Measurements from ENCODE around the gene ADCY1. TPM values are rescaled to one million over a fixed set of nuclear protein-coding genes. Genes with fewer than 3 reads are reported as not detected.

Gene ADCY1
- total RNA-seq, 8 experiments from 2014 or later: 0.56 to 22.4 (median 12.1) TPM

DNA sequence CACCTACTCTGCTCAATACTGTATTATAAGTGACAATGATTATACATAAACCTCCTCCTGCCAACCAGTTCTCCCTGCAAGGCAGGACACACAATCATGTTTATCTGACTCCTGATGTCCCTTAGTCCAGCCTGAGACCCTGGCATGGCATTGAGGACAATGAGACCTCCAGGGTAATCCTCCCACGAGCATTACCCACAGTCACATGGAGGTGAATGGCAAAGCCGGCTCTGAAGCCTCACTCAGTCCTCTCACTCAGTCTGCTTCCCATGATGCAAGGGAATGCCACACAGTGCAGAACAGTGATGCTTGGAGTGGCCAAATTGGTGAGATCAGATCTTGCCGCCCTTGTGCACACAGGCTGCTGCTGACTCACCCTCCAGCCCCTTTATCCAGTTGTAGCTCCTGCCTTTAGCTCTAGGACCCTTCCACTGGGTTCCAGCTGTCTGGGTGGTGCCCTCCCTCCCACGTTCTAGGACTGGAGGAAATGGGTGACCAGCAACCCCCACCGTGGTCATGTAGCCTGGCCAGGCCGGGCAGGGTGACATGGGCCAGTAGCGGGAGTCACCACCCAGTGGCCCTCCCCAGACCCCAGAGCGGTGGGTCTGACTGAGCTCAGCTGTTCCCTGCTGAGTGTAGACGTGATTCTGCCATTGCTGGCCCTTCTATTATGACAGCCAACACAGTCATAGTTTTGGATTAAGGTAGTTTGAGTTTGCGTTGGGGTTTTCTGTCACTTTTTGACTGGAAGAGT is 5.5 kb upstream of the ADCY1 start:
- in situ Hi-C loops (cut with MboI; ENCODE audit: low pct_unique_long_range_greater_than_20kb in 2 of 9, low sequenced_read_pairs in 9 of 9, unreplicated experiment in 9 of 9): no loop called here
- 30 to 73% (median 33%) methylated on average over 1 to 6 of the region's 10 CpGs; no CpG with 5 or more reads in 5 of the 10 experiments for WGBS, 10 experiments
- Histone ChIP-seq H3K4me3 (no peak overlapping the region), H3K4me1 (replicated peaks in 1 of 2) (peaks cover 8 to 10% of the 10 kb centered on the region in 2 donors), H3K27ac (no peak overlapping the region)
- ATAC-seq (replicated peaks in 6 of 8): peak in 2 of 8 experiments; percentile 66 to 94

DNA sequence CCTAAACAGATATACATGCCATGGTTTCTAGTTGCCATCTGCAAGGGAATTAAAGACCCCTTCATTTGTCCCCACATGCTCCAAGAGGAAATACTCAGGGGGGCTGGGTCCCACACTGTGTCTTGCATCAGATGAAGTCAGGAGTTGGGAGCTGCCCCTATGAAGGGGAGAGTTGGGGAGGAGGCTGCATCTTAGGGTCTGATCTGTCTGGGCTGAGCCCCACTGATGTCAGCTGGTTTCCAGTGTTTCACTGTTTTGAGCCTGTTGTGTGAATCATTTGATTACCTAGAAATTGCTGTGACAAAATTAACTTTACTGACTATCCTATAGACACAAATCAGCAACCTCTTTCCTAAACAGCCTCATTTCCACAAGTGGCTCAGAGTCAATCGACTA is 4.9 kb upstream of the ADCY1 start:
- peaks cover 4 to 6% of the 10 kb centered on the region in 2 donors for H3K4me1 ChIP-seq (replicated peaks in 1 of 2)
- 0 to 83% (median 50%) methylated on average over 1 of the region's 1 CpG; no CpG with 5 or more reads in 6 of the 10 experiments for WGBS, 10 experiments
- no peak for ATAC-seq (replicated peaks in 6 of 8)
- H3K4me3 ChIP-seq: no peak overlapping the region
- in situ Hi-C loops (cut with MboI; ENCODE audit: low pct_unique_long_range_greater_than_20kb in 2 of 9, low sequenced_read_pairs in 9 of 9, unreplicated experiment in 9 of 9): no loop called here
- H3K27ac ChIP-seq: no peak overlapping the region

DNA sequence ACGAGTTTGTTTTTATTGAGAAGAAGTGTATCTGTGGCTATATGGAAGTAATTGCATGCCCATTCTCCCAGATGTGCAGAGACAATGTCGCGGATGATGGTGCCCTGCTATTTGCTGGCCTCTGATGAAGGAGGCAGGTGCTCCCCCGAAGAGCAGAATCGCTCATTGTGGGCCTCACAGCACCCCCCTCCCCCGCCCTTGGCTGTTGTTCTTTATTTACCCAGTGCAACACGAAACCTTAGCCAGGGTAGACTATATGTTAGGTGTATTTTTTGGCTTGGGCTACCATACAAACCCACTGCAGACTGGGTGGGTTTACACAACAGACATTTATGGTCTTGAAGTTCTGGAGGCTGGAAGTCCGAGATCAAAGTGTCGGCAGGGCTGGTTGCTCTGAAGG is 3.4 kb upstream of the ADCY1 start:
- Histone ChIP-seq H3K4me1 (replicated peaks in 1 of 2) (peaks cover 3 to 8% of the 10 kb centered on the region in 2 donors), H3K27ac (no peak overlapping the region), H3K4me3 (no peak overlapping the region)
- no peak for ATAC-seq (replicated peaks in 6 of 8)
- in situ Hi-C loops (cut with MboI; ENCODE audit: low pct_unique_long_range_greater_than_20kb in 2 of 9, low sequenced_read_pairs in 9 of 9, unreplicated experiment in 9 of 9): no loop called here
- WGBS, 10 experiments: 14 to 60% (median 31%) methylated on average over 1 to 4 of the region's 9 CpGs; no CpG with 5 or more reads in 6 of the 10 experiments

DNA sequence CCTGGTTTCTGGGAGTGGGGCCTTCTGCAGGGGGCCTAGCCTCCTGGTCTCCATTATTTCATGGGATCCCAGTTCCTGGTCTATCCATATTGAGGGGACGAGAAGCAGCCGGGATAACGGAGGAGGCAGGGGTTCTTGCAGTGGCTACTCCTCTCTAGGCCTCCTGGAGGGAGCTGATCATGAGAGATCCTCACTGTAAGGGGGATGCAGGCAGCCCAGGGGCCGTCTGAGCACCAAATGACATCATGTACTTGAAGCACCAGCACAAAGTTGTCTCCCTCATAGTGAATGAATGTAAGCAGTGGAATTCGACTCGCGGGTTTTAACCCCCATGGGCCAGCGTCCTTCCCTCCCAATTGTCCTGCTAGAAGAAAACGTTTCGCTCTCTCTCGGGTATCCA is 964 bp upstream of the ADCY1 start:
- no peak overlapping the region for H3K27ac ChIP-seq
- no peak for ATAC-seq (replicated peaks in 6 of 8)
- WGBS, 10 experiments: 17 to 90% (median 77%) methylated on average over 1 to 4 of the region's 11 CpGs; no CpG with 5 or more reads in 3 of the 10 experiments

DNA sequence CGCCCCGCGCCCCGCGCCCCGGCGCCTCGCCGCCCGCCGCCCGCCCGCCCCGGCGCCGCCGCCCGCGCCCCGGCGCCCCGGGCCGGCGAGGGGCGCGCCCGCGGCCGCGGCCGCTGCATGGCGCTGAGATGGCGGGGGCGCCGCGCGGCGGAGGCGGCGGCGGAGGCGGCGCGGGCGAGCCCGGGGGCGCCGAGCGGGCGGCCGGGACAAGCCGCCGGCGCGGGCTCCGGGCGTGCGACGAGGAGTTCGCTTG is 174 bp downstream of the ADCY1 start:
- Histone ChIP-seq H3K27ac (peak overlapping the region; percentile 40 to 59), H3K4me1 (replicated peaks in 1 of 2) (peaks cover 12 to 16% of the 10 kb centered on the region in 2 donors), H3K4me3 (peak overlapping the region; percentile 45 to 82 (median 57))
- in situ Hi-C loops (cut with MboI; ENCODE audit: low pct_unique_long_range_greater_than_20kb in 2 of 9, low sequenced_read_pairs in 9 of 9, unreplicated experiment in 9 of 9): no loop called here
- ATAC-seq (replicated peaks in 6 of 8): no peak
- no CpG with 5 or more reads among the region's 60 CpGs for WGBS, 10 experiments

More for the DNA sequence above, 964 bp upstream of the ADCY1 start:
- H3K4me3 ChIP-seq: no peak overlapping the region
- H3K4me1 ChIP-seq (replicated peaks in 1 of 2): peaks cover 7 to 11% of the 10 kb centered on the region in 2 donors
- in situ Hi-C loops (cut with MboI; ENCODE audit: low pct_unique_long_range_greater_than_20kb in 2 of 9, low sequenced_read_pairs in 9 of 9, unreplicated experiment in 9 of 9): no loop called here

DNA sequence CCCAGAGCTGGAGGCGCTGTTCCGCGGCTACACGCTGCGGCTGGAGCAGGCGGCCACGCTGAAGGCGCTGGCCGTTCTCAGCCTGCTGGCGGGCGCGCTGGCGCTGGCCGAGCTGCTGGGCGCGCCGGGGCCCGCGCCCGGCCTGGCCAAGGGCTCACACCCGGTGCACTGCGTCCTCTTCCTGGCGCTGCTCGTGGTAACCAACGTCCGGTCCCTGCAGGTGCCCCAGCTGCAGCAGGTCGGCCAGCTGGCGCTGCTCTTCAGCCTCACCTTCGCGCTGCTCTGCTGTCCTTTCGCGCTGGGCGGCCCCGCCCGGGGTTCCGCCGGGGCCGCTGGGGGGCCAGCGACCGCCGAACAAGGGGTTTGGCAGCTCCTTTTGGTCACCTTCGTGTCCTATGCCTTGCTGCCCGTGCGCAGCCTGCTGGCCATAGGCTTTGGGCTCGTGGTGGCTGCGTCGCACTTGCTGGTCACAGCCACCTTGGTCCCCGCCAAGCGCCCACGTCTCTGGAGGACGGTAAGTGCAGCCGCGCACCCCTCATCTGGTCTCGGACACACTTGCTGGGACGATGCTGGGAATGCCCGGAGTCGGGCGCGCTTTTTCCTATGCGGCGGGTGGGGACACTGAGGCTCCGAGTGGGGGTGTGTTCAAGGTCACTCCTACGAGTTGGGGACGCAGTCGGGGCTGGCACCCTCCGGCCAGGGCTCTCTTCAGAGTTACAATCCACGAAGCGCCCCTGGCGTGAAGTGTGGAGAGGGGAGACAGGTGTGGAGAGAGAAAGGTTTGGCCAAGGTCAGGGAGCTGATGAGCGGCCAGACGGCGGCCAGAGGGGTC is 717 bp downstream of the ADCY1 start:
- 0 to 5% (median 0%) methylated on average over 3 to 8 of the region's 72 CpGs; no CpG with 5 or more reads in 5 of the 10 experiments for WGBS, 10 experiments
- Histone ChIP-seq H3K4me1 (replicated peaks in 1 of 2) (peaks cover 13 to 16% of the 10 kb centered on the region in 2 donors), H3K4me3 (peak overlapping the region; percentile 45 to 82 (median 57)), H3K27ac (peak overlapping the region; percentile 40 to 59)
- in situ Hi-C loops (cut with MboI; ENCODE audit: low pct_unique_long_range_greater_than_20kb in 2 of 9, low sequenced_read_pairs in 9 of 9, unreplicated experiment in 9 of 9): no loop called here
- ATAC-seq (replicated peaks in 6 of 8): peak; percentile 84 to 95 (median 90)

DNA sequence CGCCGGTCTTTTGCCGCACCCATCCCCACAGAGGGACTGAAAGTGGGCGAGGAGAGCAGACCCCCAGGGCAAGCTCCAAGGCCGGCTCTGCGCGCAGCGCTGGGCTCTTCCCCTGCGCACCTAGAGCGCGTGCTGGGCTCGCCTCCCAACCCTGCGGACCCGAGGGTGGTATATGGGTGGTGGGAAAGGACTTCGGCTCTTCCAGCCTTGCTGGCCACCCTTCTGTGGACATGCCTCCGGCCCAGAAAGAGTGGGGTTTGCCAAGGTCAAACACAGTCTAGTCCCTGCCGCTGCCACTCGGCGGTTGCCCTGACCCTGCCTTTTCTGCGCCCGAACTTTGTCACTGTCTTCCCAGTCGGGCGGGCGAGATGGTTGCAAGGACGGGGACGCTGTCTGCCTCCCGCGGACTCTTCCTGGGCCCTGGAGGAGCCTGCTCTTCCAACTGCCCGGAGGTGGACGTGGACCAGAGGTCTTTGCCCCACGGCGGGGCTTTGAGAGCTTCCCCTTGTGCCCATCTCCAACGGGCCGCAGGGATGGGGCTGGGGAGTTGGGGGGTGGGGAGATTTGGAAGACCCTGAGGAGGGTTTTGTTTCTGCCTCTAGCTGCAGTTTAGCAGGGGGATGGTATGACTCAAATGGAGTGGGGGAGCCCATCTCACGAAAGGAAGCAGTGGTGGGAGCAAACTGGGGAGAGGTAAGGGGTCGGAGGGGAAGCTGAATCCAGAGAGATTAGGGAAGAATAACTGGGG is 1.5 kb downstream of the ADCY1 start:
- Histone ChIP-seq H3K4me1 (replicated peaks in 1 of 2) (peaks cover 13 to 16% of the 10 kb centered on the region in 2 donors), H3K4me3 (peak overlapping the region; percentile 45 to 82 (median 57)), H3K27ac (no peak overlapping the region)
- peak in 3 of 8 experiments; percentile 1 to 18 (median 5) for ATAC-seq (replicated peaks in 6 of 8)
- in situ Hi-C loops (cut with MboI; ENCODE audit: low pct_unique_long_range_greater_than_20kb in 2 of 9, low sequenced_read_pairs in 9 of 9, unreplicated experiment in 9 of 9): no loop called here
- WGBS, 10 experiments: 0 to 17% (median 8%) methylated on average over 4 to 18 of the region's 36 CpGs; no CpG with 5 or more reads in 5 of the 10 experiments

DNA sequence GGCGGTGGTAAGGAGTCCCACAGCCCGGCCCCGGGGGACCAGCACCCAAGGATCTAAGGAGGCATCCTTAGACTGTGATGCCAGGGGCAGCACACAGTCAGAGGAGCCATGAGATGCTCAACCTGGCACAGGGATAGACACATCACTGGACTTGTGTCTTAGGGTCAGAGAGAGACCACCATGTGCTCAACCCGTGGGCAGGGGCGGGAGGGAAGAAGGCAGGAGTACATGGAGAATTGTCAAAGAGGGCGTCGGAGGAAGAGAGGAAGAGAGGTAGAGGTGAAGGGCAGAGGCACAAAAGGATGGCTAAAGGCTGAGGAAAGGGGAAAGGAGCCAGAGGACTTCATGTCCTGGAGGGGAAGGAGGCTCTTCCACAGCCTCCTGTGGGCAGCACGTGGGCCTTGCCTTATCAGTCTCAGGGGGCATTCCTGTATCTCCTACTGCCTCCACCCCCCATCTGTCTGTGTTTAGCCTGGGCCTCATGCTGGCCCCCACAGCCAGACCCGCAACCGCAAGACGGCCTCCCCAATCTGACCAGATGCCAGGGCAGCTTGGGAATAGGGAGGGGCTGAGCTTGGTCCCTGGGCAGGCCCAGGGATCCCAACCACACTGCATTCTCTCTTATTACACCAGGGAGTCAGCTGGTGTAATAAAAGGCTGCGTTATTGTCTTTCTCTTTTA is 2.2 kb downstream of the ADCY1 start:
- ATAC-seq (replicated peaks in 6 of 8): peak in 1 of 8 experiments; percentile 13
- 0 to 75% (median 38%) methylated on average over 1 to 4 of the region's 12 CpGs; no CpG with 5 or more reads in 5 of the 10 experiments for WGBS, 10 experiments
- in situ Hi-C loops (cut with MboI; ENCODE audit: low pct_unique_long_range_greater_than_20kb in 2 of 9, low sequenced_read_pairs in 9 of 9, unreplicated experiment in 9 of 9): no loop called here
- Histone ChIP-seq H3K4me3 (peak overlapping the region in 3 of 5 donors; percentile 45 to 82 (median 54)), H3K27ac (no peak overlapping the region), H3K4me1 (replicated peaks in 1 of 2) (peaks cover 13 to 16% of the 10 kb centered on the region in 2 donors)

DNA sequence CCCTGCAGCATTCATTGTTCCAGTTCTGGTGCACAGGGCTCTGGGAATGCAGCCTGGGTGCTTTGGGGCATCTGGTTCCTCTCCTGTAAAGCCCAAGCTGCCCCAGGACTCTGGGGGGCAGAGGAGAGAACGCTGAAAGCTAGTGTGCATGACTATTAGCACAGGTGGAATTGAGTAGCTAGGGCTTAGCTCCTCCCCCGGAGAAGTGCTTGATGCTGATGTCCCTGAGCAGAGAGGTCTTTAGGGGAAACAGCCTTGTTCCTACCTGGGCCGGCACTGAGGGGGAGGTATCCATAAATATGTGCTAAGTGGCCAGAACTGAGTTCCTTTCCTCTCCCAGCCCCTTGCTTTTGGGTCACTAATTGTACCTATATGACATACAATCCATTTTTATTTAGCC is 3.9 kb downstream of the ADCY1 start:
- no peak for ATAC-seq (replicated peaks in 6 of 8)
- in situ Hi-C loops (cut with MboI; ENCODE audit: low pct_unique_long_range_greater_than_20kb in 2 of 9, low sequenced_read_pairs in 9 of 9, unreplicated experiment in 9 of 9): no loop called here
- H3K27ac ChIP-seq: no peak overlapping the region
- no peak overlapping the region for H3K4me3 ChIP-seq
- 71 to 100% (median 72%) methylated on average over 1 to 2 of the region's 3 CpGs; no CpG with 5 or more reads in 7 of the 10 experiments for WGBS, 10 experiments
- H3K4me1 ChIP-seq (replicated peaks in 1 of 2): peaks cover 13 to 16% of the 10 kb centered on the region in 2 donors

DNA sequence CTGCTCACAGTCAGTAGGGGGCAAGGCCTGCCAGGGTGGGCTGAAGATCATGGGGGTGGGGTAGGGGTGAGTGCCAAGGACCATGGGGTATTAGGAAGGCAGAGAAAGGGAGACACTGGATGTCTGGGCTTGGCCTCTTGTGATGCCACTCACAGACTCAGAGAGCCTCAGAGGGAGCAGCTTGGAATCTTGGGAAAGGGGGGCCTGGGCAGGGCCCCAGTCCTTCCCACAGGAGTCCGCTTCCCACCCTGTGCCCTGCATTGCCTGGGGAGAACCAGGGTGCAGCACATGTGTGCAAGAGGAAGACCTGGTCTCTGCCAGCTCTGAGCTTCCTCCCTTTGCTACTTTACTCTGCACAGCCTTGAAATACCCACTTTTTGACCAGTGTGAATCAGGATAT is 4.3 kb downstream of the ADCY1 start:
- in situ Hi-C loops (cut with MboI; ENCODE audit: low pct_unique_long_range_greater_than_20kb in 2 of 9, low sequenced_read_pairs in 9 of 9, unreplicated experiment in 9 of 9): no loop called here
- Histone ChIP-seq H3K27ac (no peak overlapping the region), H3K4me3 (no peak overlapping the region), H3K4me1 (replicated peaks in 1 of 2) (peaks cover 13 to 16% of the 10 kb centered on the region in 2 donors)
- WGBS, 10 experiments: 100% methylated on average over 1 of the region's 1 CpG; no CpG with 5 or more reads in 9 of the 10 experiments
- no peak for ATAC-seq (replicated peaks in 6 of 8)

DNA sequence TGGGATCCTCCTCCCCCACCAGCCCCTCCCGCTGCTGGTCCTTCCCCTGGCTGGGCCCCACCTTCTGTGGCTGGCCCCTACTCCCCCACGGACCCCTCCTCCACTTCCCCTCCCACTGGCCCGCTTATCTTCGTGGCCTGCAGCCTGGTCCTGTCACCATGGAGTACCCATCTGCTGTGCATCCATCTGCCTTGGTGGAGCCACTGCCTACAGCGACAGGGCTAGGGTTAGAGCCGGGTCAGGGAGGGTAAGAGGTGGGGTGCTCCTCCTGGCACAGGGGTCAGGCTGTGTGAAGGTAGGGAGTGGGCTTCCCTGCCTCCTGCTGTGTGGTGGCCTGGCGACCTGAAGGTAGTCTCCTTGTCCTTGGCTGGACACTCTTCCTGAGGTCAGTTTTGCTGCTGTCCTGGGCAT is 5.2 kb downstream of the ADCY1 start:
- WGBS, 10 experiments: no CpG with 5 or more reads among the region's 7 CpGs
- in situ Hi-C loops (cut with MboI; ENCODE audit: low pct_unique_long_range_greater_than_20kb in 2 of 9, low sequenced_read_pairs in 9 of 9, unreplicated experiment in 9 of 9): no loop called here
- Histone ChIP-seq H3K4me3 (no peak overlapping the region), H3K27ac (no peak overlapping the region), H3K4me1 (replicated peaks in 1 of 2) (peaks cover 13 to 16% of the 10 kb centered on the region in 2 donors)
- ATAC-seq (replicated peaks in 6 of 8): peak in 4 of 8 experiments; percentile 14 to 29 (median 20)

DNA sequence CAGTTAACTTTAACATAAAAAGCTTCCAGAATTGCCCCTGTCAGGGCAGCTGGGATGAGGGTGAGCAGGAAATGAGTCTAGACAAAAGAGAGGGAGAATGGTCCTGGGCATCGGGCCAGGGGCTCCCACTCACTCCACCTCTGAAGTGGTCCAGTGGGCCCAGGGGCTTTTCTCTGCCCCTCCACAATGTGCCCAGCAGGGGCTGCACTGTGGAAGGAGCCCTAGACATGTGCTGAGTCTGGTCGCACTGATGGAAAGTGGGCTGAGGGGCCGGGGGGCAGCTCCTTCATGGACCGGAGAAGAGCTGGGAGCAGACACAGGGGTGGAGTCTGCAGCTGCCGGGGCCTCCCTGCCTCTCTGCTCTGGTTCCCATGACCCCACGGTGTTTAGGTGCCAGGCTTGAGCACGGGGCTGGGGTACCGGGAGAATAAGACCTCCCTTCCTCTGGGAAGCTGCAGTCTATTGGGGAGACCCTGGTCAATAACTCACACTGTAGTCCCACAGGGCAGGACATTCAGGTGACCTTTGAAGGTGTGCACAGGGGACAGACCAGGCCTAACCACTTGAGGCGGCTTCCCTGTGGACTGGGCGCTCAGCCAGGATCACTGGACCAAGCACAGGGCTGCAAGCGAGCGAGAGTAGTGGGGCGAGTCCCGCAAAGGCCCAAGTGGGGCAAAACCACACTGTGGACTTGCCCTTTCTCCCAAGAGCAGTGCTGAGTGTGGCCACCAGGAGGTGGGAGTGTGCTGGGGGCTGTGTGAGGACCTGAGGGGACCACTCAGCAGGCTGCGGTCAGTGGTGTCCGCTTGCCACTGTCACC is 6.1 kb downstream of the ADCY1 start:
- no peak overlapping the region for H3K4me3 ChIP-seq
- ATAC-seq (replicated peaks in 6 of 8): peak in 1 of 8 experiments; percentile 12
- no peak overlapping the region for H3K27ac ChIP-seq
- WGBS, 10 experiments: 20 to 100% (median 85%) methylated on average over 1 to 10 of the region's 16 CpGs; no CpG with 5 or more reads in 6 of the 10 experiments
- in situ Hi-C loops (cut with MboI; ENCODE audit: low pct_unique_long_range_greater_than_20kb in 2 of 9, low sequenced_read_pairs in 9 of 9, unreplicated experiment in 9 of 9): no loop called here
- peaks cover 13 to 14% of the 10 kb centered on the region in 2 donors for H3K4me1 ChIP-seq (replicated peaks in 1 of 2)

Measured in motor neuron (in vitro differentiated cells).